ENCODE results near the gene CDK1.

DNA sequence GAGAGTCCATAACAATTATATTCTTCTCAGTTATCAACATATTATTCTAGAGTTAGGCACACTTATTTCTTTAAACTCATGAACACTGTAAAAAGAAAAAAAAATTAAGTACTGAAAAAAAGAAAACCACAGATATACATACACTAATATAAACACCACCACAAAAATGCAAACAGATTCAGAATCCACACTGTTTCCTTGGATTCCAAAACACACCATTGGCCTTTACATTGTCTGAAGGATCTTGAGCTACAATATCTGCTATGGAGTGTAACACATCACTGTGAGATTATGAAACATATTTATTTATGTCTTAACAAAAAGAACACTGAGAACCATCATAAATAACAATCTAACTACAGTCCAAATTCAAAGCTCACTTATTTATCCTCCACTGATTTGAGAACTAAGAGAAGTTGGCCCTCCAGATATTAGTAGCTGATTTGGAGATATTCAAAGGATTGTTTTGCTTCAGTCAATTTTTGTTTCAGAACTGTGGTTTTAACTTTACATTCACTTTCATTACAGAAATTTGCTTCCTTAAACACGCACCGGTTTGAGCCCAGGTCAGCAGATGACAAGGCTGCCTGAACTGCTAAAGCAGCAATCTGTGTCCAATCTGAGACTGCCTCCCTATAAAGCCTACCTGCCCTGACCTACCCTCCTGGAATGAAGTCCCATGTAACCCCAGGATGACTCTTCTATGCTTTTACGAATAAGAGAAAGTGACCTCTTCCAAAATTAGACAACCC, 47.0 kb upstream of the CDK1 start:
- TF ChIP-seq, protein P1, sequence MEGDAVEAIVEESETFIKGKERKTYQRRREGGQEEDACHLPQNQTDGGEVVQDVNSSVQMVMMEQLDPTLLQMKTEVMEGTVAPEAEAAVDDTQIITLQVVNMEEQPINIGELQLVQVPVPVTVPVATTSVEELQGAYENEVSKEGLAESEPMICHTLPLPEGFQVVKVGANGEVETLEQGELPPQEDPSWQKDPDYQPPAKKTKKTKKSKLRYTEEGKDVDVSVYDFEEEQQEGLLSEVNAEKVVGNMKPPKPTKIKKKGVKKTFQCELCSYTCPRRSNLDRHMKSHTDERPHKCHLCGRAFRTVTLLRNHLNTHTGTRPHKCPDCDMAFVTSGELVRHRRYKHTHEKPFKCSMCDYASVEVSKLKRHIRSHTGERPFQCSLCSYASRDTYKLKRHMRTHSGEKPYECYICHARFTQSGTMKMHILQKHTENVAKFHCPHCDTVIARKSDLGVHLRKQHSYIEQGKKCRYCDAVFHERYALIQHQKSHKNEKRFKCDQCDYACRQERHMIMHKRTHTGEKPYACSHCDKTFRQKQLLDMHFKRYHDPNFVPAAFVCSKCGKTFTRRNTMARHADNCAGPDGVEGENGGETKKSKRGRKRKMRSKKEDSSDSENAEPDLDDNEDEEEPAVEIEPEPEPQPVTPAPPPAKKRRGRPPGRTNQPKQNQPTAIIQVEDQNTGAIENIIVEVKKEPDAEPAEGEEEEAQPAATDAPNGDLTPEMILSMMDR (IDR thresholded peaks at IDR 0.05; ENCODE audit: poor library complexity), result no peak
- no peak for TF ChIP-seq EZH2 (IDR thresholded peaks at IDR 0.05; ENCODE audit: borderline replicate concordance)
